Keratinocyte (primary cell): ENCODE data around the gene LSM14A. TPM values are rescaled to one million over a fixed set of nuclear protein-coding genes. Genes with fewer than 3 reads are reported as not detected.

Experiments
- DNase-seq: peaks from one replicate; pipeline ENCODE4 v3.0.0-alpha.2; 2011; ENCODE audit warnings: low read depth, missing footprints, low spot score
- FAIRE-seq: peaks from 2 replicates; lab custom pipeline; 2011; peaks lifted over from hg19 to GRCh38; lab: Jason Lieb, UNC
- H2AFZ ChIP-seq: 2 replicates; pipeline ENCODE4 v1.6.0; 2012; ENCODE audit warnings: low read length, control low read depth, inconsistent platforms; ENCODE audit not compliant: control insufficient read depth
- H3K27ac ChIP-seq: 2 replicates; pipeline ENCODE4 v1.5.1; 2011; ENCODE audit warnings: low read length; ENCODE audit not compliant: control insufficient read depth, insufficient read depth
- H3K27me3 ChIP-seq: 3 replicates; pipeline ENCODE4 v1.6.0; 2011; ENCODE audit warnings: low read length; ENCODE audit not compliant: control insufficient read depth, insufficient read depth; ENCODE audit errors: extremely low read depth
- H3K36me3 ChIP-seq, 2 experiments: 2 replicates in 1 of 2; 3 replicates in 1 of 2; pipeline ENCODE4 v1.5.1; 2011; ENCODE audit warnings: low read length in 2 of 2, mild to moderate bottlenecking in 1 of 2; ENCODE audit not compliant: control insufficient read depth in 2 of 2, insufficient read depth in 2 of 2; ENCODE audit errors: extremely low read depth in 1 of 2
- H3K4me1 ChIP-seq: 3 replicates; pipeline ENCODE4 v1.5.1; 2011; ENCODE audit warnings: low read length; ENCODE audit not compliant: control insufficient read depth, insufficient read depth; ENCODE audit errors: extremely low read depth
- H3K4me2 ChIP-seq: 3 replicates; pipeline ENCODE4 v1.6.0; 2011; ENCODE audit warnings: low read depth, low read length; ENCODE audit not compliant: control insufficient read depth, insufficient read depth; ENCODE audit errors: extremely low read depth
- H3K4me3 ChIP-seq, 3 experiments: fragments of 200-600 bp in 1 of 3; sonication (generic) in 1 of 3; 2 replicates in 2 of 3; 3 replicates in 1 of 3; pipeline ENCODE4 v1.5.1; 2011 to 2016; ENCODE audit warnings: low read length in 3 of 3, mild to moderate bottlenecking in 3 of 3, control low read depth in 2 of 3, inconsistent platforms in 1 of 3, low read depth in 1 of 3, mixed read lengths in 1 of 3, mixed run types in 1 of 3, moderate library complexity in 1 of 3; ENCODE audit not compliant: control insufficient read depth in 2 of 3, insufficient read depth in 2 of 3; ENCODE audit errors: extremely low read depth in 1 of 3
- H3K79me2 ChIP-seq: 2 replicates; pipeline ENCODE4 v1.6.0; 2012; ENCODE audit warnings: low read length; ENCODE audit not compliant: control insufficient read depth, insufficient read depth
- H3K9ac ChIP-seq: 3 replicates; pipeline ENCODE4 v1.6.0; 2011; ENCODE audit warnings: low read length; ENCODE audit not compliant: control insufficient read depth, insufficient read depth; ENCODE audit errors: extremely low read depth
- H3K9me1 ChIP-seq: 3 replicates; pipeline ENCODE4 v1.6.0; 2011; ENCODE audit warnings: low read length; ENCODE audit not compliant: control insufficient read depth, insufficient read depth; ENCODE audit errors: extremely low read depth
- H3K9me3 ChIP-seq: 2 replicates; pipeline ENCODE4 v1.5.1; 2012; ENCODE audit warnings: low read depth, low read length; ENCODE audit not compliant: control insufficient read depth
- H4K20me1 ChIP-seq: 3 replicates; pipeline ENCODE4 v1.6.0; 2011; ENCODE audit warnings: low read length; ENCODE audit not compliant: control insufficient read depth, insufficient read depth; ENCODE audit errors: extremely low read depth
- EZH2 ChIP-seq: IDR thresholded peaks from one replicate; pipeline ENCODE4 v1.6.1; 2012; ENCODE audit warnings: inconsistent platforms, mild to moderate bottlenecking, low read length, moderate library complexity
- dilution Hi-C: fragments of 300-500 bp; cut with MboI; formaldehyde crosslinking; loops from one replicate; pipeline ENCODE4 v1.7.0; 2020; ENCODE audit warnings: low sequenced_read_pairs; ENCODE audit not compliant: extremely low pct_ligation_motif_present
- polyA plus RNA-seq, 5 experiments: library from polyadenylated mRNA; depleted of rRNA in 3 of 5; stranded (reverse) in 3 of 5; stranded (forward) in 1 of 5; unstranded in 1 of 5; fragments of >200 nt; gene quantifications; 1 replicate in 1 of 5; 2 replicates in 3 of 5; 3 replicates in 1 of 5; pipeline versions ENCODE4 v1.2.1 to v1.2.3, GENCODE V29; 2011 to 2012; ENCODE audit warnings: missing spikeins in 2 of 5, low read depth in 1 of 5, low replicate concordance in 1 of 5
- TF ChIP-seq, protein P1 (sequence below), 3 experiments: IDR thresholded peaks in 1 of 3; conservative IDR thresholded peaks in 1 of 3; optimal IDR thresholded peaks in 1 of 3; 2 replicates in 2 of 3; 3 replicates in 1 of 3; pipeline versions ENCODE3 to v1.5.1; 2011; ENCODE audit warnings: low read length in 3 of 3, mild to moderate bottlenecking in 3 of 3, moderate library complexity in 2 of 3, control low read depth in 1 of 3, inconsistent platforms in 1 of 3; ENCODE audit not compliant: insufficient read depth in 2 of 3; ENCODE audit errors: extremely low read depth in 1 of 3

LSM14A gene
- polyA plus RNA-seq, 1 donor (not counting 4 experiments of a cell fraction or from before 2014, with no cell fraction given), result 103 TPM

DNA sequence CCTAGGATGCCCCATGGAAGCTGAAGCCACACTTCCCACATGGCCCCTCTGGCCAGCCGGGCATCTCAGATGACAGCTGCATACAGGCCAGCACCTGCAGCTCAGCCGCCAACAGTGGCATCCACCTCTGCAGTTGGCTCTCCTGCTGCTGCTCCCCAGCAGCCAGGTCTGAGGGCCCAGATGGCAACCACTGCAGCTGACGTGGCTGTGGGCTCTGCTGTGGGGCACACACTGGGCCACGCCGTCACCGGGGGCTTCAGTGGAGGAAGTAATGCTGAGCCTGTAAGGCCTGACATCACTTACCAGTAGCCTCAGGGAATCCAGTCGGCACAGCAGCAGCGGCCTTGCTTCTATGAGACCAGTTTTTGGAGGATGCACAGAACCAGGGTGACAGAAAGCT is 45.3 kb upstream of the LSM14A start:
- no peak overlapping the region for H3K9ac ChIP-seq
- no peaks in the 10 kb centered on the region for H3K4me1 ChIP-seq
- dilution Hi-C loops, result no loop called here
- H3K9me3 ChIP-seq, result no peaks in the 10 kb centered on the region
- FAIRE-seq (no peak), DNase-seq (no peak)
- TF ChIP-seq, protein P1, sequence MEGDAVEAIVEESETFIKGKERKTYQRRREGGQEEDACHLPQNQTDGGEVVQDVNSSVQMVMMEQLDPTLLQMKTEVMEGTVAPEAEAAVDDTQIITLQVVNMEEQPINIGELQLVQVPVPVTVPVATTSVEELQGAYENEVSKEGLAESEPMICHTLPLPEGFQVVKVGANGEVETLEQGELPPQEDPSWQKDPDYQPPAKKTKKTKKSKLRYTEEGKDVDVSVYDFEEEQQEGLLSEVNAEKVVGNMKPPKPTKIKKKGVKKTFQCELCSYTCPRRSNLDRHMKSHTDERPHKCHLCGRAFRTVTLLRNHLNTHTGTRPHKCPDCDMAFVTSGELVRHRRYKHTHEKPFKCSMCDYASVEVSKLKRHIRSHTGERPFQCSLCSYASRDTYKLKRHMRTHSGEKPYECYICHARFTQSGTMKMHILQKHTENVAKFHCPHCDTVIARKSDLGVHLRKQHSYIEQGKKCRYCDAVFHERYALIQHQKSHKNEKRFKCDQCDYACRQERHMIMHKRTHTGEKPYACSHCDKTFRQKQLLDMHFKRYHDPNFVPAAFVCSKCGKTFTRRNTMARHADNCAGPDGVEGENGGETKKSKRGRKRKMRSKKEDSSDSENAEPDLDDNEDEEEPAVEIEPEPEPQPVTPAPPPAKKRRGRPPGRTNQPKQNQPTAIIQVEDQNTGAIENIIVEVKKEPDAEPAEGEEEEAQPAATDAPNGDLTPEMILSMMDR (optimal IDR thresholded peaks at IDR 0.05 in 1 of 3, IDR thresholded peaks at IDR 0.05 in 1 of 3, conservative IDR thresholded peaks at IDR 0.05 in 1 of 3; ENCODE audit: extremely low read depth in 1 of 3, insufficient read depth in 2 of 3, low read length in 3 of 3), result no peak
- no peak for TF ChIP-seq EZH2
- H3K9me1 ChIP-seq, result no peaks in the 10 kb centered on the region
- H3K27ac ChIP-seq, result no peak overlapping the region
- H3K36me3 ChIP-seq, result no peaks in the 10 kb centered on the region
- H3K4me2 ChIP-seq, result no peak overlapping the region
- no peaks in the 10 kb centered on the region for H4K20me1 ChIP-seq
- H3K27me3 ChIP-seq, result no peaks in the 10 kb centered on the region
- H2AFZ ChIP-seq, result no peak overlapping the region
- H3K79me2 ChIP-seq, result no peaks in the 10 kb centered on the region
- H3K4me3 ChIP-seq, result no peak overlapping the region

DNA sequence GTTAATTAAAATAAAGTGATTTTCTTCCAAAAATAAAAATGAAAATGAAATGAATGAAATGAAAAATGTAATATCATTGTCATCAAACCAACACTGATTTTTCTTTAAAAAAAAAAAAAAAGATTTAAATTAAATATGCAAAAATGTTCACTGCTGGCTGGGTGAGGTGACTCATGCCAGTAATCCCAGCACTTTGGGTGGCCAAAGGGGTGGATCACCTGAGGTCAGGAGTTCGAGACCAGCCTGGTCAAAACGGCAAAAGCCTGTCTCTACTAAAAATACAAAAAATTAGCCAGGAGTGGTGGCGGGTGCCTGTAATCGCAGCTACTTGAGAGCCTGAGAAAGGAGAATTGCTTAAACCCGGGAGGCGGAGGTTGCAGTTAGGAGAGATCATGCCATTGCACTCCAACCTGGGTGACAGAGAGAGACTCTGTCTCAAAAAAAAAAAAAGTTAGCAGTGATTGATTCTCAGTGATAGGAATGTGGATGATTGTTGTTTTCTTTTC is 44.6 kb upstream of the LSM14A start:
- dilution Hi-C loops, result no loop called here
- no peaks in the 10 kb centered on the region for H3K79me2 ChIP-seq
- no peaks in the 10 kb centered on the region for H3K4me1 ChIP-seq
- no peak for DNase-seq
- TF ChIP-seq, protein P1 (optimal IDR thresholded peaks at IDR 0.05 in 1 of 3, IDR thresholded peaks at IDR 0.05 in 1 of 3, conservative IDR thresholded peaks at IDR 0.05 in 1 of 3; ENCODE audit: extremely low read depth in 1 of 3, insufficient read depth in 2 of 3, low read length in 3 of 3), result no peak
- no peak for TF ChIP-seq EZH2
- H3K27ac ChIP-seq, result no peak overlapping the region
- no peaks in the 10 kb centered on the region for H3K9me1 ChIP-seq
- H3K36me3 ChIP-seq, result no peaks in the 10 kb centered on the region
- FAIRE-seq, result no peak
- H3K9me3 ChIP-seq, result no peaks in the 10 kb centered on the region
- no peak overlapping the region for H3K9ac ChIP-seq
- H3K27me3 ChIP-seq, result no peaks in the 10 kb centered on the region
- H2AFZ ChIP-seq, result no peak overlapping the region
- H4K20me1 ChIP-seq, result no peaks in the 10 kb centered on the region
- no peak overlapping the region for H3K4me2 ChIP-seq
- H3K4me3 ChIP-seq, result no peak overlapping the region
